HEK293 (cell line): ENCODE results near the gene TFPI.

Experiments used
- CTCF ChIA-PET: fragments of 350-600 bp; formaldehyde crosslinking; extraction: SDS; loops from one replicate; lab custom pipeline; 2021; ENCODE audit warnings: antibody characterized with exemption; lab: Yijun Ruan, JAX
- POLR2A ChIA-PET: fragments of 300-600 bp; formaldehyde crosslinking; extraction: SDS; loops from one replicate; lab custom pipeline; 2020; ENCODE audit warnings: antibody characterized with exemption, inconsistent platforms; lab: Yijun Ruan, JAX
- H3K27ac ChIP-seq: fragments of 200-500 bp; sonication (Bioruptor generic); 2 replicates; pipeline ENCODE4 v1.5.1; 2014; ENCODE audit warnings: low read depth, low read length, control low read depth, inconsistent platforms; ENCODE audit errors: extremely low read depth
- H3K36me3 ChIP-seq, 2 experiments: fragments of 200-500 bp in 1 of 2; sonication (Bioruptor generic) in 1 of 2; 1 replicate in 1 of 2; 2 replicates in 1 of 2; pipeline ENCODE4 v1.5.1; 2014 to 2017; ENCODE audit warnings: inconsistent platforms in 2 of 2, low read length in 2 of 2; ENCODE audit not compliant: control insufficient read depth in 2 of 2, insufficient read depth in 1 of 2
- H3K4me1 ChIP-seq: fragments of 200-500 bp; sonication (Bioruptor generic); 2 replicates; pipeline ENCODE4 v1.5.1; 2014; ENCODE audit warnings: mild to moderate bottlenecking, low read length, inconsistent platforms; ENCODE audit not compliant: control insufficient read depth, insufficient read depth
- H3K4me3 ChIP-seq: 2 replicates; pipeline ENCODE4 v1.5.1; 2011; ENCODE audit warnings: low read depth, mild to moderate bottlenecking, control low read depth, low read length, moderate library complexity
- H3K9me3 ChIP-seq: fragments of 200-500 bp; sonication (Bioruptor generic); 2 replicates; pipeline ENCODE4 v1.5.1; 2014; ENCODE audit warnings: low read depth, low read length, inconsistent platforms; ENCODE audit not compliant: control insufficient read depth, insufficient read depth
- CTCF ChIP-seq: fragments of 450-650 bp; formaldehyde crosslinking; IDR thresholded peaks from 2 replicates; pipeline ENCODE4 v1.5.1; 2016; ENCODE audit warnings: missing biosample characterization, missing genetic modification characterization
- YY2 ChIP-seq: fragments of 450-650 bp; formaldehyde crosslinking; IDR thresholded peaks from 2 replicates; pipeline ENCODE4 v1.5.1; 2016; ENCODE audit warnings: missing biosample characterization, missing genetic modification characterization
- ZFHX2 ChIP-seq: fragments of 450-650 bp; formaldehyde crosslinking; conservative IDR thresholded peaks from 2 replicates; pipeline ENCODE4 v1.5.1; 2016; ENCODE audit warnings: missing biosample characterization, missing genetic modification characterization
- ZFP41 ChIP-seq: fragments of 450-650 bp; formaldehyde crosslinking; IDR thresholded peaks from 2 replicates; pipeline ENCODE4 v1.5.1; 2016; ENCODE audit warnings: missing biosample characterization, missing genetic modification characterization, borderline replicate concordance
- ZNF132 ChIP-seq: fragments of 450-650 bp; formaldehyde crosslinking; IDR thresholded peaks from 2 replicates; pipeline ENCODE4 v1.5.1; 2017; ENCODE audit warnings: missing biosample characterization, missing genetic modification characterization, borderline replicate concordance
- ZNF18 ChIP-seq: fragments of 450-650 bp; formaldehyde crosslinking; IDR thresholded peaks from 2 replicates; pipeline ENCODE4 v1.5.1; 2016; ENCODE audit warnings: missing biosample characterization, missing genetic modification characterization
- ZNF280D ChIP-seq: fragments of 450-650 bp; formaldehyde crosslinking; IDR thresholded peaks from 2 replicates; pipeline ENCODE4 v1.5.1; 2016; ENCODE audit warnings: missing biosample characterization, missing genetic modification characterization
- ZNF302 ChIP-seq: fragments of 450-650 bp; formaldehyde crosslinking; IDR thresholded peaks from 2 replicates; pipeline ENCODE4 v1.5.1; 2016; ENCODE audit warnings: missing biosample characterization, missing genetic modification characterization, low read depth
- ZNF362 ChIP-seq: fragments of 450-650 bp; formaldehyde crosslinking; IDR thresholded peaks from 2 replicates; pipeline ENCODE4 v1.5.1; 2016; ENCODE audit warnings: missing biosample characterization, missing genetic modification characterization
- ZNF48 ChIP-seq: fragments of 450-650 bp; formaldehyde crosslinking; IDR thresholded peaks from 2 replicates; pipeline ENCODE4 v1.5.1; 2016; ENCODE audit warnings: missing biosample characterization, missing genetic modification characterization
- ZNF561 ChIP-seq: fragments of 450-650 bp; IDR thresholded peaks from 2 replicates; pipeline ENCODE4 v1.5.1; 2018; ENCODE audit warnings: missing biosample characterization, missing genetic modification characterization, borderline replicate concordance
- ZNF580 ChIP-seq: fragments of 450-650 bp; formaldehyde crosslinking; IDR thresholded peaks from 2 replicates; pipeline ENCODE4 v1.5.1; 2016; ENCODE audit warnings: missing biosample characterization, missing genetic modification characterization
- ZNF645 ChIP-seq: fragments of 450-650 bp; formaldehyde crosslinking; IDR thresholded peaks from 2 replicates; pipeline ENCODE4; 2016; ENCODE audit warnings: missing biosample characterization, missing genetic modification characterization
- ZNF664 ChIP-seq: fragments of 450-650 bp; formaldehyde crosslinking; IDR thresholded peaks from 2 replicates; pipeline ENCODE4 v1.5.1; 2016; ENCODE audit warnings: missing biosample characterization, missing genetic modification characterization
- ZNF76 ChIP-seq: fragments of 450-650 bp; formaldehyde crosslinking; IDR thresholded peaks from 2 replicates; pipeline ENCODE4; 2016; ENCODE audit warnings: low read depth, missing biosample characterization, missing genetic modification characterization, borderline replicate concordance
- ZNF768 ChIP-seq: fragments of 450-650 bp; formaldehyde crosslinking; IDR thresholded peaks from 2 replicates; pipeline ENCODE4 v1.5.1; 2018; ENCODE audit warnings: missing biosample characterization, mild to moderate bottlenecking, missing genetic modification characterization

The TFPI gene

GRCh38 chr2:187468262-187468661 lies 86.0 kb downstream of the TFPI start:
- H3K4me1 ChIP-seq: no peaks in the 10 kb centered on the region
- no peak overlapping the region for H3K27ac ChIP-seq
- ChIA-PET CTCF (interaction anchor here (0.6 to 0.7 kb wide), 2 partner anchors 18 to 925 kb away, joined by 3 to 4 read pairs; no protein-coding TSS in a partner anchor), POLR2A (no interaction called here)
- H3K9me3 ChIP-seq: no peaks in the 10 kb centered on the region
- no peak overlapping the region for H3K4me3 ChIP-seq
- H3K36me3 ChIP-seq: no peaks in the 10 kb centered on the region
- TF ChIP-seq ZNF580 (no peak), ZNF362 (tag by site-specific recombination) (no peak), ZNF280D (tag by site-specific recombination) (no peak), ZNF18 (no peak), ZNF48 (tag by site-specific recombination) (no peak), ZFP41 (tag by site-specific recombination) (no peak), ZNF76 (tag by site-specific recombination) (no peak), ZNF768 (tag by site-specific recombination) (no peak), ZNF664 (no peak), ZFHX2 (tag by site-specific recombination) (no peak), ZNF132 (tag by site-specific recombination) (no peak), ZNF302 (tag by site-specific recombination) (no peak), ZNF561 (tag by site-specific recombination) (no peak), YY2 (tag by site-specific recombination) (no peak), ZNF645 (tag by site-specific recombination) (no peak), CTCF (no peak)
- TF ChIP-seq, all 188 proteins: peak for 0
